D721Med (cell line): ENCODE measurements around the gene COL4A3.
A peak's percentile ranks its signal among the peaks of the same experiment; 100 is the strongest.
"Not testable (repeated sequence)": the region's sequence is repeated elsewhere in the genome, so short reads cannot be mapped to it uniquely, and the experiment has no call there.

ENCODE experiments used
- DNase-seq: peaks from one replicate; pipeline ENCODE4 v3.0.0; 2011; ENCODE audit warnings: low spot score; ENCODE audit not compliant: insufficient read length
- FAIRE-seq: peaks from 2 replicates; lab custom pipeline; 2011; peaks lifted over from hg19 to GRCh38; lab: Jason Lieb, UNC
- CTCF ChIP-seq: IDR thresholded peaks from 2 replicates; pipeline ENCODE4 v1.5.1; 2012; ENCODE audit warnings: mild to moderate bottlenecking, control low read depth; ENCODE audit not compliant: insufficient read depth; ENCODE audit errors: missing control alignments

The COL4A3 gene

GRCh38 chr2:227221120-227221519 lies 56.7 kb downstream of the COL4A3 start:
- TF ChIP-seq CTCF = no peak
- FAIRE-seq (peak; percentile 79), DNase-seq (peak; percentile 48)

GRCh38 chr2:227222292-227222691 lies 57.9 kb downstream of the COL4A3 start:
- FAIRE-seq = no peak
- no peak for TF ChIP-seq CTCF
- no peak for DNase-seq

GRCh38 chr2:227225641-227226040 lies 61.2 kb downstream of the COL4A3 start:
- DNase-seq, FAIRE-seq: not testable (repeated sequence)

GRCh38 chr2:227228061-227228667 lies 63.7 kb downstream of the COL4A3 start:
- FAIRE-seq = no peak
- no peak for DNase-seq
- TF ChIP-seq CTCF = no peak

GRCh38 chr2:227230151-227230550 lies 65.7 kb downstream of the COL4A3 start:
- DNase-seq = no peak
- no peak for FAIRE-seq
- TF ChIP-seq CTCF = no peak

- no peak for FAIRE-seq
- DNase-seq = no peak
- no peak for TF ChIP-seq CTCF
Measured at GRCh38 chr2:227234429-227234828, 70.0 kb downstream of the COL4A3 start.

- FAIRE-seq (no peak), DNase-seq (no peak)
- no peak for TF ChIP-seq CTCF
Measured at GRCh38 chr2:227237786-227238185, 73.4 kb downstream of the COL4A3 start.
